T-cell (primary cell): Measurements from ENCODE around the gene CCDC40. TPM values are rescaled to one million over a fixed set of nuclear protein-coding genes. Genes with fewer than 3 reads are reported as not detected.

Source experiments
- ATAC-seq, 4 experiments: fragments of 200-7000 bp in 3 of 4; fragments of 150-1000 bp in 1 of 4; cut with Tn5 transposase; replicated peaks in 1 of 4; 1 replicate in 3 of 4; 2 replicates in 1 of 4; pipeline ENCODE4 v1.10.0; 2021; ENCODE audit warnings: moderate library complexity in 3 of 4, mild to moderate bottlenecking in 2 of 4, moderate number of reproducible peaks in 1 of 4
- CTCF ChIA-PET, 2 donors: fragments of 300-600 bp; sonication (Branson Sonifier 250); formaldehyde crosslinking; loops; one replicate each; lab custom pipeline; 2022; ENCODE audit warnings: antibody characterized with exemption in 2 of 2; lab: Charles Lee
- POLR2A ChIA-PET, 2 donors: fragments of 300-600 bp; sonication (Branson Sonifier 250); formaldehyde crosslinking; loops; one replicate each; lab custom pipeline; 2022; ENCODE audit warnings: antibody characterized with exemption in 2 of 2; lab: Charles Lee
- DNase-seq, 35 experiments: peaks; one replicate each; pipeline versions ENCODE4 v3.0.0 to v3.0.0-alpha.2; 2013 to 2023
- H3K27ac ChIP-seq: one replicate; pipeline ENCODE4 v1.5.1; 2013; ENCODE audit warnings: low read length
- H3K27me3 ChIP-seq, 2 experiments: replicated peaks in 1 of 2; 1 replicate in 1 of 2; 2 replicates in 1 of 2; pipeline versions ENCODE4 v1.6.1 to v1.7.0; 2013; ENCODE audit warnings: low read length in 1 of 2, mixed read lengths in 1 of 2; ENCODE audit not compliant: control insufficient read depth in 2 of 2, insufficient read depth in 2 of 2; ENCODE audit errors: extremely low read depth in 1 of 2
- H3K36me3 ChIP-seq, 2 donors: 1 replicate in 1 of 2; 2 replicates in 1 of 2; pipeline versions ENCODE4 v1.6.1 to v1.7.0; 2013; ENCODE audit warnings: low read length in 1 of 2; ENCODE audit not compliant: control insufficient read depth in 2 of 2, insufficient read depth in 1 of 2; ENCODE audit errors: extremely low read depth in 1 of 2
- H3K4me1 ChIP-seq, 2 experiments: 1 replicate in 1 of 2; 2 replicates in 1 of 2; pipeline versions ENCODE4 v1.6.1 to v1.7.0; 2013; ENCODE audit warnings: low read length in 2 of 2, mixed read lengths in 1 of 2; ENCODE audit not compliant: insufficient read depth in 2 of 2, control insufficient read depth in 1 of 2; ENCODE audit errors: extremely low read depth in 1 of 2
- H3K4me3 ChIP-seq, 2 donors: 1 replicate in 1 of 2; 2 replicates in 1 of 2; pipeline versions ENCODE4 v1.5.1 to v1.7.0; 2013; ENCODE audit warnings: mild to moderate bottlenecking in 2 of 2, low read length in 1 of 2, moderate library complexity in 1 of 2; ENCODE audit not compliant: control insufficient read depth in 1 of 2; ENCODE audit errors: extremely low read depth in 1 of 2
- H3K9me3 ChIP-seq: 2 replicates; pipeline ENCODE4 v1.7.0; 2013
- H3K27ac Mint-ChIP-seq, 2 donors: one replicate each; pipeline ENCODE4 v1.8.0; 2020 to 2021; ENCODE audit warnings: mild to moderate bottlenecking in 2 of 2, mixed read lengths in 2 of 2
- H3K27me3 Mint-ChIP-seq, 2 donors: one replicate each; pipeline ENCODE4 v1.8.0; 2021 to 2022; ENCODE audit warnings: mixed read lengths in 2 of 2
- H3K36me3 Mint-ChIP-seq: one replicate; pipeline ENCODE4 v1.8.0; 2021; ENCODE audit warnings: mixed read lengths
- H3K4me1 Mint-ChIP-seq, 3 donors: one replicate each; pipeline ENCODE4 v1.8.0; 2020 to 2022; ENCODE audit warnings: mixed read lengths in 3 of 3, mild to moderate bottlenecking in 1 of 3
- H3K4me3 Mint-ChIP-seq, 3 donors: one replicate each; pipeline ENCODE4 v1.8.0; 2020 to 2022; ENCODE audit warnings: mild to moderate bottlenecking in 3 of 3, mixed read lengths in 3 of 3, moderate library complexity in 3 of 3
- H3K9me3 Mint-ChIP-seq, 3 donors: one replicate each; pipeline ENCODE4 v1.8.0; 2020 to 2022; ENCODE audit warnings: mixed read lengths in 3 of 3
- WGBS: methylation state at CpG from one replicate; pipeline ENCODE4 v1.1.5; 2013; ENCODE audit warnings: missing lambda C conversion rate; ENCODE audit not compliant: insufficient coverage; 5-methylcytosine and 5-hydroxymethylcytosine counted together
- total RNA-seq, 35 experiments: library from RNA in 6 of 35; stranded (reverse) in 6 of 35; fragments of 120-200 nt in 1 of 35; gene quantifications; one replicate each; pipeline versions ENCODE4 v1.2.1 to v1.2.4 and lab custom pipeline; 2013 to 2026

Gene CCDC40
- total RNA-seq, 5 donors from 2014 or later (not counting 1 experiment from before 2014, with no cell fraction given), result 0.70 to 3.1 (median 1.4) TPM

GRCh38 chr17:80122026-80122575 lies 85.7 kb downstream of the CCDC40 start:
- no peak for ATAC-seq
- Mint-ChIP-seq H3K4me1 (no peaks in the 10 kb centered on the region), H3K4me3 (no peak overlapping the region), H3K27ac (no peak overlapping the region), H3K9me3 (no peaks in the 10 kb centered on the region), H3K36me3 (no peaks in the 10 kb centered on the region), H3K27me3 (peaks cover 10 to 18% of the 10 kb centered on the region in 2 donors)
- no peak for DNase-seq
- peaks cover 2 to 24% of the 10 kb centered on the region in 2 experiments for H3K27me3 ChIP-seq
- ChIA-PET CTCF (no interaction called here), POLR2A (no interaction called here)
- H3K36me3 ChIP-seq, result peaks cover 0 to 8% of the 10 kb centered on the region in 2 donors
- H3K4me3 ChIP-seq, result no peak overlapping the region
- WGBS, result 89% methylated on average over 15 of the region's 17 CpGs
- no peaks in the 10 kb centered on the region for H3K9me3 ChIP-seq
- no peaks in the 10 kb centered on the region for H3K4me1 ChIP-seq
- H3K27ac ChIP-seq, result no peak overlapping the region

- Mint-ChIP-seq H3K4me3 (no peak overlapping the region), H3K27me3 (peaks cover 10 to 18% of the 10 kb centered on the region in 2 donors), H3K27ac (no peak overlapping the region), H3K4me1 (no peaks in the 10 kb centered on the region), H3K9me3 (no peaks in the 10 kb centered on the region), H3K36me3 (no peaks in the 10 kb centered on the region)
- CTCF ChIA-PET, result interaction anchor here in 1 of 2 donors (0.5 kb wide), 1 partner anchor 451 kb away, joined by 3 read pairs; no protein-coding TSS in a partner anchor
- Histone ChIP-seq H3K27me3 (peaks cover 2 to 24% of the 10 kb centered on the region in 2 experiments), H3K36me3 (peaks cover 0 to 8% of the 10 kb centered on the region in 2 donors), H3K9me3 (no peaks in the 10 kb centered on the region), H3K27ac (no peak overlapping the region), H3K4me1 (no peaks in the 10 kb centered on the region), H3K4me3 (no peak overlapping the region)
- ATAC-seq (no peak), DNase-seq (no peak)
- 60% methylated on average over 5 of the region's 6 CpGs for WGBS
- POLR2A ChIA-PET, result no interaction called here
These were observed 86.6 kb downstream of the CCDC40 start for GRCh38 chr17:80122926-80123505.

GRCh38 chr17:80123791-80124190 lies 87.3 kb downstream of the CCDC40 start:
- ATAC-seq, result no peak

GRCh38 chr17:80124351-80124981 lies 88.0 kb downstream of the CCDC40 start:
- DNase-seq (no peak), ATAC-seq (no peak)
- Mint-ChIP-seq H3K27me3 (peaks cover 12 to 18% of the 10 kb centered on the region in 2 donors), H3K9me3 (no peaks in the 10 kb centered on the region), H3K27ac (no peak overlapping the region), H3K4me1 (no peaks in the 10 kb centered on the region), H3K4me3 (no peak overlapping the region), H3K36me3 (no peaks in the 10 kb centered on the region)
- CTCF ChIA-PET, result no interaction called here
- POLR2A ChIA-PET, result no interaction called here
- 90% methylated on average over 10 of the region's 15 CpGs for WGBS
- Histone ChIP-seq H3K36me3 (no peaks in the 10 kb centered on the region), H3K27ac (no peak overlapping the region), H3K27me3 (peaks cover 2 to 24% of the 10 kb centered on the region in 2 experiments), H3K9me3 (no peaks in the 10 kb centered on the region), H3K4me3 (no peak overlapping the region), H3K4me1 (no peaks in the 10 kb centered on the region)

More at GRCh38 chr17:80123791-80124190, 87.3 kb downstream of the CCDC40 start:
- Histone ChIP-seq H3K4me3 (no peak overlapping the region), H3K9me3 (no peaks in the 10 kb centered on the region), H3K27ac (no peak overlapping the region), H3K36me3 (peaks cover 0 to 5% of the 10 kb centered on the region in 2 donors), H3K27me3 (peaks cover 2 to 24% of the 10 kb centered on the region in 2 experiments), H3K4me1 (no peaks in the 10 kb centered on the region)
- DNase-seq, result no peak
- POLR2A ChIA-PET, result no interaction called here
- Mint-ChIP-seq H3K9me3 (no peaks in the 10 kb centered on the region), H3K36me3 (no peaks in the 10 kb centered on the region), H3K4me1 (no peaks in the 10 kb centered on the region), H3K27me3 (peaks cover 10 to 18% of the 10 kb centered on the region in 2 donors), H3K4me3 (no peak overlapping the region), H3K27ac (no peak overlapping the region)
- CTCF ChIA-PET, result no interaction called here
- WGBS, result 84% methylated on average over 5 of the region's 15 CpGs

GRCh38 chr17:80125656-80126448 lies 89.4 kb downstream of the CCDC40 start:
- Mint-ChIP-seq H3K9me3 (no peaks in the 10 kb centered on the region), H3K4me1 (no peaks in the 10 kb centered on the region), H3K27me3 (peaks cover 12 to 18% of the 10 kb centered on the region in 2 donors), H3K27ac (no peak overlapping the region), H3K4me3 (no peak overlapping the region), H3K36me3 (no peaks in the 10 kb centered on the region)
- H3K27me3 ChIP-seq, result peaks cover 2 to 24% of the 10 kb centered on the region in 2 experiments
- no peak overlapping the region for H3K27ac ChIP-seq
- 77% methylated on average over 11 of the region's 14 CpGs for WGBS
- H3K4me1 ChIP-seq, result no peaks in the 10 kb centered on the region
- ATAC-seq, result no peak
- H3K4me3 ChIP-seq, result no peak overlapping the region
- CTCF ChIA-PET, result no interaction called here
- DNase-seq, result no peak
- POLR2A ChIA-PET, result no interaction called here
- no peaks in the 10 kb centered on the region for H3K36me3 ChIP-seq
- H3K9me3 ChIP-seq, result no peaks in the 10 kb centered on the region

GRCh38 chr17:80126449-80126715 lies 89.9 kb downstream of the CCDC40 start:
- ChIA-PET POLR2A (no interaction called here), CTCF (no interaction called here)
- no peak overlapping the region for H3K27ac Mint-ChIP-seq

More at GRCh38 chr17:80126449-80126715, 89.9 kb downstream of the CCDC40 start:
- Mint-ChIP-seq H3K4me1 (no peaks in the 10 kb centered on the region), H3K27me3 (peaks cover 12 to 18% of the 10 kb centered on the region in 2 donors), H3K9me3 (no peaks in the 10 kb centered on the region), H3K4me3 (no peak overlapping the region), H3K36me3 (no peaks in the 10 kb centered on the region)
- WGBS, result 80% methylated on average over 3 of the region's 3 CpGs
- Histone ChIP-seq H3K27me3 (peaks cover 2 to 24% of the 10 kb centered on the region in 2 experiments), H3K4me3 (no peak overlapping the region), H3K4me1 (no peaks in the 10 kb centered on the region), H3K9me3 (no peaks in the 10 kb centered on the region), H3K27ac (no peak overlapping the region), H3K36me3 (no peaks in the 10 kb centered on the region)
- ATAC-seq, result no peak
- DNase-seq, result no peak
